GM19395 (cell line): ENCODE results near the gene GANAB.
"Not testable (repeated sequence)": the region's sequence is repeated elsewhere in the genome, so short reads cannot be mapped to it uniquely, and the experiment has no call there.

ENCODE experiments used
- ATAC-seq: cut with Tn5 transposase; IDR thresholded peaks from one replicate; pipeline ENCODE4 v1.9.1; 2021; ENCODE audit warnings: mild to moderate bottlenecking, moderate library complexity; ENCODE audit not compliant: unreplicated experiment

GANAB gene

GRCh38 chr11:62621567-62622470 lies 24.6 kb downstream of the GANAB start, which contains the start of gene B3GAT3:
TSS of gene B3GAT3 (minus strand) at chr11:62621986. CDS start at chr11:62621947, 39 bp downstream.
- peak; percentile 91 for ATAC-seq

- ATAC-seq, result no peak
Measured at GRCh38 chr11:62621027-62621566, 25.3 kb downstream of the GANAB start.

DNA sequence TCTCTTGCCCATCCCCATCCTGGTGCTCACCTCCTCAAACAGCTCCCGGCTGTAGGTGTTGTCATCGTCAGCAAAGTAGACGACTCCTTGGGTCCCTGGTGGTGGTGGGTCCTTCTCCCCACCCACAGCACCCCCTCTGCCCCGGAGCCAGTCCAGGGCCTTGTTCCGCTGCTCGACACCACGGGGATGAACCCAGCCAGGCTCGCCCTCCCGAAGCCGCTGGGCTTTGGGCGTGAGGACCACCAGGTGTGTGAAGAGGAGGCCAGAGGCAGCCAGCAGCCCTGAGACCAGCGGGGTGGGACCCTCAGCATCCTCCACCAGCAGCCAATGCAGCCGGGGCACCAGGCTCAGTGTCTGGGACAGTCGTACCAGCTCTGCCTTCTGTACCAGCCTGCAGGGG lies 29.5 kb downstream of the GANAB start:
- not testable (repeated sequence) for ATAC-seq

- no peak for ATAC-seq
Measured at GRCh38 chr11:62615521-62615920, 30.9 kb downstream of the GANAB start.

- ATAC-seq, result no peak
Measured at GRCh38 chr11:62614275-62614674, 32.1 kb downstream of the GANAB start.

- no peak for ATAC-seq
Measured at GRCh38 chr11:62613291-62613778, 33.1 kb downstream of the GANAB start.

DNA sequence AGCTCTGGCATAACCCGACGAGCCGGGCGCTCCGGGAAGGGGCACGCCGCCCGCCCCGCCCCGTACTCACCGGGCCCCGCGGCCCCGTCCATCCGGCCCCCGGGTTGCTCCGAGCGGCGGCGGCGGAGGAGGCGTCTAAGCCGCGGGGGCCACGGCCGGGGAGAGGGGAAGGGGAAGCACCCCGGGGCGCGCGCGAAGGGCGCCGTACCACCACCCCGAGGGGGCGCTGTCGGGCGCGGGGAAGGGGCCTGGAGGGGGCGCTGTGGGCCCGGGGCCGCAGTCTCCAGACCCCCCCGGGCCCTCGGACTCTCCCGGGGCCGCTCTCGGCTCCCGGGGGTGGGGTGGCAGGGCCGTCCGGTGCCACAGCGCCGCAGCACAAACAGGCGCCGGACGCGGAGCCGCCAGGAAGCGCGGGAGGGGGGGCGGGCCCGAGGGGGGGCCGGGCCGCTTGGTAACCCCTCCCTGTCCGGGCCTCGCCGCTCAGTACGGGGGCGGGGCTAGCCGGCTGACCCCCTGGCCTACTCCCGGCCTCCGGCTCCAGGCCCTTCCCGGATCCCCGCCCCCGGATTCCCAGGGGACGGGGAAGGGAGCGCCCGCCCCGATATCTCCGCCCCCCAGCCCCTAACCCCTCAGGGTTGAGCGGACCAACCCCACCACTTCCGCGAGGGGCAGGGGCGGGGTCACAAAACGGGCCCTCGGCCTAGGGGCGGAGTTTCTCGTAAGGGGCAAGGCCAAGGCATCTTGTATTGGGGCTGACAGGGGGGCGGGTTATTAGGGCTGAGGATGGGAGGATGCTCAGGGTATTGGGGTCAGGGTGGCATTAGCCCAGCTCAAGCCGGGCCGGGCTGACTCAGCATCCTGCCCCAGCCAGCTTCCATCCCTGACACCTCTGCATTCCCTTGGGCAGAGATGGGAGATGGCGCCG lies 33.8 kb downstream of the GANAB start, which contains the start of the genes EML3 and ROM1:
Gene EML3, minus strand, starts transcription at position 410 of the 925 bp plus-strand sequence. Its CDS starts 318 bp downstream, at position 92.
Gene ROM1, plus strand, starts transcription at position 892 of the 925 bp plus-strand sequence. Its CDS starts 25 bp downstream, at position 917.
- peak; percentile 78 for ATAC-seq

GRCh38 chr11:62611705-62612365 lies 34.6 kb downstream of the GANAB start:
- ATAC-seq, result peak; percentile 40

- ATAC-seq, result no peak
Measured at GRCh38 chr11:62610814-62611704, 35.4 kb downstream of the GANAB start.

- ATAC-seq, result no peak
Measured at GRCh38 chr11:62610403-62610802, 36.0 kb downstream of the GANAB start.

DNA sequence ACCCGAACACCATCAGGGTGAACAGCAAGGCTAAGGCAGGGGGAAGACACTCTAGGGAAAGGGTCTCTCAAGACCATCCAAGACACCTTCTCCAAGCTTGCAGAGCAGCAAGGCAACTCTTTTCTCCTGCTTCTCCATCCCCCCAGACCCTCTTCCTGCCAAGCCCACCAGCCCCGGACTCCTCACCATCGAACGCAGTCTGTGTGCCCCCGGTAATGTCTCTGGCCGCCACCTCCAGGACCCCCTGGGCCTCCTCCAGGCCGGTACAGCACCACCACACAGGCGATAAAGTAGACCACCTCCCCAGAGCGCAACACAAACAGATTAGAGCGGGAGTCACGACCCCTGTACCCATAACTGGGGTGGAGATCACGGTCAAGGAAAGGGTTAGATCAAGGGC lies 37.6 kb downstream of the GANAB start:
- no peak for ATAC-seq

DNA sequence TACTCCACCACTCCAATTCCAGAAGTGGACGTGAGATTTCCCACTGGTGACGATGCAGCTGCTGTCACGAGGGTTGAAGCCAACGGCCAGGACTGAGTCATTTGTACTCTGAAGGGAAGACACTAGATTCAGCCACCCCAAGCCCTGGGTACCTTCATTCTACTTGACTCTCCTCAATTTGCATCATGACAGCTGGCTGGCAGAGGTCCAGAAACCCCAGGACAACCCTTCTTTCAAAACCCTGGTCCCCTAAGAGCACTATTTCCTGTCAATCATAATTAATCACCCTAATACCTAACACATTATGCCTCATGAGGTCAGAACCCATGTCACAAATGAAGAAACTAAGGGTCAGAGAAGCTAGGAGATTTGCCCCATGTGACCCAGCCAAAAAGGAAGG lies 38.7 kb downstream of the GANAB start:
- ATAC-seq, result no peak

DNA sequence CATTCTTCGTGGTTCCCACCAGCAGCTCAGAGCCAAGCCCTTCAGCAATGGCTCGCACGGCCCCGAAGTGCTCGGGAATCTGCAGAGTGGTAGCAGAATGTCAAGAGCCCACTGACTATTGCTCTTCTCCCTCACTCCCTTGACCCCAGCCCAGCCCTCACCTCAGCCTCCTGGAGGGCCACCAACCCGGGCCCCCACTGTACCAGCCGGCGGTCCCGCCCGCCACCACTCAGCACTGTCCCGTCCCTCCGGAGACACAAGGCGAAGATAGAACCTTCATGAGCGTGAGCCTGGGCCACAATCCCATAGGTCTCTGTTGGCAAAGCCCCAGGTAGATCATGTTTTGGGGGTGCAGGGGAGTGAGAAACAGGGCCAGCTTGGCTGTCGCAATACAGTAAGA lies 40.5 kb downstream of the GANAB start:
- ATAC-seq, result no peak

- no peak for ATAC-seq
Measured at GRCh38 chr11:62605467-62605866, 40.9 kb downstream of the GANAB start.

DNA sequence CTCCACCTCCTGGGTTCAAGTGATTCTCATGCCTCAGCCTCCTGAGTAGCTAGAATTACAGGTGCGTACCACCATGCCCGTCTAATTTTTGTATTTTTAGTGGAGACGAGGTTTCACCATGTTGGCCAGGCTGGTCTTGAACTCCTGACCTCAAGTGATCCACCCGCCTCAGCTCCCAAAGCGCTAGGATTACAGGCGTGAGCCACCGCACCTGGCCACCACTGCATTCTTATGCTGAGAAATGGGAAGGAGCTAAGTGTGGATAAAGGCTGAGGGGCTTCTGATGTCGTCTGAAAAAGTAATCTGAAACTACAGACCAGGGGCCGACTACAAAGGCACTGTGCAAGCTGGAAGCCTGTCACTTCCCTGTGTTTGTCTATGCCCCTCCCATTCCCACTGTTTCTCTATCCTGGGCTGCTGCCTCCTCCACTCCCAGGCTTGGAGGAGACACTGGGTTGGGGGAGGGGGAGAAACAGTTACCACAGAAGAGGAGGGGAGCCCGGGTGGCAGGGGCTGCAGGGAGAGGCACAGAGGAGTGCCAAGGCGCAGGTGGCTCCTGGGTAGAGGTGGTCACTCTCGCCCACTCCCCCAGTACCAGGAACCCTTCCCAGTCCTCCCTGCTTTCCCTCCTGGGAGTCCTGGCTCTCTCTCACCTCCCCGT lies 41.8 kb downstream of the GANAB start:
- no peak for ATAC-seq

- ATAC-seq, result no peak
Measured at GRCh38 chr11:62603776-62604299, 42.6 kb downstream of the GANAB start.

GRCh38 chr11:62603072-62603408 lies 43.4 kb downstream of the GANAB start:
- ATAC-seq, result no peak
